ENCODE results near the gene IL2RG.

GRCh38 chrX:71111921-71112431 lies 599 bp upstream of the IL2RG start:
- TF ChIP-seq POLR2AphosphoS5 (IDR thresholded peaks at IDR 0.05): no peak
- TF ChIP-seq CTCF (IDR thresholded peaks at IDR 0.05): no peak

Measured in upper lobe of left lung (tissue), 4 donors.